Ramos (cell line): Measurements from ENCODE around the gene TSPEAR.
"Not testable (repeated sequence)": the region's sequence is repeated elsewhere in the genome, so short reads cannot be mapped to it uniquely, and the experiment has no call there.

ENCODE experiments used
- in situ Hi-C: fragments of 300-500 bp; cut with MboI; formaldehyde crosslinking; loops from one replicate; pipeline ENCODE4 v1.14.3; 2022; ENCODE audit warnings: low sequenced_read_pairs; ENCODE audit not compliant: unreplicated experiment

The TSPEAR gene

DNA sequence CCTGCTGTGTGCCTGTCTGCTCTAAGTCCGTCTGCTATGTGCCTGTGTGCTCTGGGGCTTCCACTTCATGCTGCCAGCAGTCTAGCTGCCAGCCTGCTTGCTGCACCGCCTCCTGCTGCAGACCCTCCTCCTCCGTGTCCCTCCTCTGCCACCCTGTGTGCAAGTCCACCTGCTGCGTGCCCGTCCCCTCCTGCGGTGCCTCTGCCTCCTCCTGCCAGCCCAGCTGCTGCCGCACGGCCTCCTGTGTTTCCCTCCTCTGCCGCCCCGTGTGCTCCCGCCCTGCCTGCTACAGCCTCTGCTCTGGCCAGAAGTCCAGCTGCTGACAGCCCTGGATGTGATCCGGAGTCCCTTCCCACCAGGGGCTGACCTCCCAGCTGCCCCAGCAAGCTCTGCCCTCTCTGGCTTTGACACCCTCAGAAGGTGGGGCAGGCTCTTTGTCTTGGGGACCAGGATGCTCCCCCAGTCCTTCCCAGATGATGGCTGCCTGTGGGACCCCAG is 73.5 kb downstream of the TSPEAR start:
- in situ Hi-C loops, result not testable (repeated sequence)

DNA sequence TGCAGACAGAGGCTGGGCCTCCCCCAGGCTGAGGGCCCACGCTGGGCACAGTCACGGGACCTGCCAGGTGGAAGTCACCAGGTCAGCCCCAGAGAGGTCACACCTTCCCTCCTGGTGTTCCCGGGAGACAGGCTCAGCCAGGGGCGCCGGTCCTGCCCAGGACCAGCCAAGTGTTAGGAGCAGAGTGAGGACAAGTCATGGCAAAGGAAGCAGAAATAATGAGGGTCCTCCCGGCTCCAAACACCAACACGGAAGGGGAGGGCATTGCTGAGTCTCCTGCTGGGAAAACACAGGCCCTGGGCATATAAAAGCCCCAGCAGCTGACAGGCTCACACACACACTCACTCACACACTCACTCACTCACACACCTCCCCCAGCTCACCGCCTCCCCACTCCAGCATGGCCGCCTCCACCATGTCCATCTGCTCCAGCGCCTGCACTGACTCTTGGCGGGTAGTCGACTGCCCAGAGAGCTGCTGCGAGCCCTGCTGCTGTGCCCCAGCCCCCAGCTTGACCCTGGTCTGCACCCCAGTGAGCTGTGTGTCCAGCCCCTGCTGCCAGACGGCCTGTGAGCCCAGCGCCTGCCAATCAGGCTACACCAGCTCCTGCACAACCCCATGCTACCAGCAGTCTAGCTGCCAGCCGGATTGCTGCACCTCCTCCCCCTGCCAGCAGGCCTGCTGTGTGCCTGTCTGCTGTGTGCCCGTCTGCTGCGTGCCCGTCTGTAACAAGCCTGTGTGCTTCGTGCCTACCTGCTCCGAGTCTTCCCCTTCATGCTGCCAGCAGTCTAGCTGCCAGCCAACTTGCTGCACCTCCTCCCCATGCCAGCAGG is 74.1 kb downstream of the TSPEAR start, which contains the start of gene KRTAP10-10:
KRTAP10-10 (plus strand) TSS at position 339 of the 833 bp plus-strand sequence; CDS start at position 401, 62 bp downstream.
- in situ Hi-C loops, result no loop called here

DNA sequence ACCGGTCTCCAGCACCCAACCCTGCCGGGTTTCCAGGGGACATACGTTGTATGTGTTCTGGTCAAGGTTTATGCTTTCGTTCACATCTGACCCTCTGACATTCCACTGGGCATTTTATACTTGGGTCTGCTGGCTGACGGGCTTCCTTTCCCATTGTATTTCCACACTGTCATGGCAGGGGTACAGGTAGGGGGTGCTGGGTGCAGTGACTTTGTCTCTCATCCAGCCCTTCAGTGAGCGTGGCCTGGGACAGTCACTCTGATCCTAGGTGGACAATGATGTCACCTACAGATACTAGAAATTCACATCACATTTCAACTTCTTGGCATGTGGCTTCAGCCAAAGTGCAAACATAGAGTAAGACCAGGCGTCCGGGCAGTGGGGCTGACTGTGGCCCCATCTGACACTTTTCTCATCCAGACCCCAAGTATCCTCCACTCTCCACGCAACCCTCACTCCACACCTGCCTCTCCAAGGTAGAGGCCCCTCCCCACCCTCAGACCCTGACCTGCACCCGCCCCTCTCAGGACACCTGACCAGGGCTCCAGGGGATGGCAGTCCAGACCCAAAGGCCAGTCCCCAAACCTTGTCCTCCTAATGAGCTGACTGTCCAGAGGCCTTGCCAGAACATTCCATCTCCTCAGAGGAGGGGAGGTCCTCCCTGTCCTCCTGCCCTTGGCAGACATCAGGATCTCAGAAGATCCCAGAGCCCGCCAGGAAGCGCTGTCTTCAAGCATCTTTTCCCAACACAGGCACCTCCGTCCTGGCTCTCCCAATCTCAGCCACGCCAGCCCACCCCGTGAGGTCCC is 75.0 kb downstream of the TSPEAR start:
- in situ Hi-C loops, result no loop called here

DNA sequence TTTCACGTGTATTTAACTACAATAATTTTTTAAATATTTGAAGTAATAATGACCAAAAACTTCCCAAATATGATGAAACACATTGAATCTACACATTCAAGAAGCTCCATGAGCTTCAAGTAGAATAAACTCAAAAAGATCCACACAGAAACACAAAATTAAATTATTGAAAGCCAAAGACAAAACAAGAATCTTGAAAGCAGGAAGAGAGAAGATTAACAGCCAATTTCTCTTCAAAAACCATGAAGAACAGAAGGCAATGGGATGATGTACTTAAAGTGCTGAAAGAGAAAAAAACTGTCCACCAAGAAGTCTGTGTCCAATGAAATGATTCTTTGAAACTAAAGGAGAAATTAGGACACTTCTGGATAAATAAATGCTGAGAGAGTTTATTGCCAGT is 79.3 kb downstream of the TSPEAR start:
- in situ Hi-C loops, result no loop called here

DNA sequence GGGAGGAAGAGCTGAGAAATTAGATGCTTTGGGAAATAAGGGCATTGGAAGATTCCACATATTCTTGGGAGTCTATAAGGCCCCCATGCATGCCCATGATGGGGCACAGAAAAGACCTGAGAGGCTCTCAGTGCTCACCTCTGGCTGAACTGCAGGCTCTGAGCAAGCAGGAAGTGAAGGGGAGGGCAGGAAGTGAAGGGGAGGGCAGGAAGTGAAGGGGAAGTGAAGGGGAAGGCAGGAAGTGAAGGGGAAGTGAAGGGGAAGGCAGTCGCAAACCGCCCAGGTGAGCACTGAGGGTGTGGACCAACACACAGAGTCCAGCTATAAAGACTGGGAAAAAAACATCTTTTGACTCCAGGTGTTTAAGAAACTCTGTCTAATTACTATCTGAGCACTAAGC is 80.9 kb downstream of the TSPEAR start:
- in situ Hi-C loops, result no loop called here

DNA sequence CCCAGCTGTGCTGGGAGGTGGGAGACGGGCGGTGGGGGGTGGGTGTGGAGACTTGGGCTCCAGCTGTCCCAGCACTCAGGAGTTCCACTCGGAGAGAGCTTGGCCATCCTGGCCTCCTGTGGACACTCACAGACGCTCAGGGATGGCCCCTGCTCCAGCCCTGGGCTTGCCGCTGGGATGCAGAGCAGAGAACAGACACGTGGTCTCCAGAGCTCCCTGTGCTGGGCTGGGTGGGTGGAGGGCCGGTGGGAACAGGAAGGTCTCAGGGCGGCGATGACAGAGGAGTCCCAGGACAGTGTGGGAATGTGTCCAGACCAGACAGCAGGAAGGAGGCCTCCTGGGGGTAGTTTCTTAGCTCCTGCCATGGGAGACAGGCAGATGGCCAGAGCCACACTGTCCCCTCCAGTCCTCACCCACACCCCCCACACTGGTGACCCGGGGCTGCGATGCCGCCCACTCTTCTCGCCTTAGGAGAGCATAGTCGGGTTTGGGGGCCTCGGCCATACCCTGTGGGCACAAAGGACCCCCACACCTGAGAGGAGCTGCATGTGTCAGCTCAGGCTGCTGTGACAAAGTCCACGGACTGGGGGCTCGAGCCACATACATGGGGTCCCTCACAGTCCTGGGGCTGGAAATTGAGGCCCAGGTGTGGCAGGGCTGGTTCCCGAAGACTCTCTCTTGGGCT is 82.5 kb downstream of the TSPEAR start:
- in situ Hi-C loops, result no loop called here

DNA sequence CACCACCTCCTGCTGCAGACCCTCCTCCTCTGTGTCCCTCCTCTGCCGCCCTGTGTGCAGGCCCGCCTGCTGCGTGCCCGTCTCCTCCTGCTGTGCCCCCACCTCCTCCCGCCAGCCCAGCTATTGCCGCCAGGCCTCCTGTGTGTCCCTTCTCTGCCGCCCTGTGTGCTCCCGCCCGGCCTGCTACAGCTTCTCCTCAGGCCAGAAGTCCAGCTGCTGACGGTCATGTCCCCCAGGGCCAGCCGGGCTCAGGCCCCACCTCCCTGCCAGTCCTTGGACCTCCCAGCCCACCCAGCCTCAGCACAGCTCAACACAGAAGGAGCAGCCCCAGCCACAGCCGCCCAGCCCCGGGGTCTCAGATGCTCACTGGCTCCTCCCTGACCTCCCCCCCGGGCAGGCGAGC is 83.5 kb downstream of the TSPEAR start:
- in situ Hi-C loops, result not testable (repeated sequence)

DNA sequence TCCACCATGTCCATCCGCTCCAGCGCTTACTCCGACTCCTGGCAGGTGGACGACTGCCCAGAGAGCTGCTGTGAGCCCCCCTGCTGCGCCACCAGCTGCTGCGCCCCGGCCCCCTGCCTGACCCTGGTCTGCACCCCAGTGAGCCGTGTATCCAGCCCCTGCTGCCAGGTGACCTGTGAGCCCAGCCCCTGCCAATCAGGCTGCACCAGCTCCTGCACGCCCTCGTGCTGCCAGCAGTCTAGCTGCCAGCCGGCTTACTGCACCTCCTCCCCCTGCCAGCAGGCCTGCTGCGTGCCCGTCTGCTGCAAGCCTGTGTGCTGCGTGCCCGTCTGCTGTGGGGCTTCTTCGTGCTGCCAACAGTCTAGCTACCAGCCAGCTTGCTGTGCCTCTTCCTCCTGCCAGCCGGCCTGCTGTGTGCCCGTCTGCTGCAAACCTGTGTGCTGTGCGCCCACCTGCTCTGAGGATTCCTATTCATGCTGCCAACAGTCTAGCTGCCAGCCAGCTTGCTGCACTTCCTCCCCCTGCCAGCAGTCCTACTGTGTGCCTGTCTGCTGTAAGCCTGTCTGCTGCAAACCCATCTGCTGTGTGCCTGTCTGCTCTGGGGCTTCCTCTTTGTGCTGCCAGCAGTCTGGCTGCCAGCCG is 84.1 kb downstream of the TSPEAR start:
- in situ Hi-C loops, result not testable (repeated sequence)

DNA sequence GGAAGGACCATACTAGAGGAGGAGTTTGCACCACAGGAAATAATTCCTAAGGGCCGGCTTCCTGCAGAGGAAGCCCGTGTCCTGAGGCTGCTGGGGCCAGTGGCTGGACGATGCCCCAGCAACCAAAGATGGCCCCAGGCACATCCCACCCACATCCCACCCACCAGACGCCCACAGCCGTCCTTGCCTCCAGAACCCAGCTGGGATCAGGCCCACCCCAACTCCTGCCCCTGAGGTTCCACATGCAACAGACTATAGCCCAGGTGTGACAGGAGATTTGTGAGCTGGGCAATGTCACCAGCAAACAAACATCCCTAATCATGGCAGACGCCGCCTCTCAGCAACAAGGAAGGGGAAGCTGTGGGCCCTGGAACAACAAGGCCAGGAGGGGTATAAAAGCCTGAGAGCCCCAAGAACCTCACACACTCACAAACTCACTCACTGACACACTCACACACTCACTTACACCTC is 84.7 kb downstream of the TSPEAR start, which contains the start of gene KRTAP10-9:
KRTAP10-9 (plus strand) TSS at position 421 of the 471 bp plus-strand sequence. CDS start 79 bp downstream, outside the sequence.
- in situ Hi-C loops, result no loop called here

DNA sequence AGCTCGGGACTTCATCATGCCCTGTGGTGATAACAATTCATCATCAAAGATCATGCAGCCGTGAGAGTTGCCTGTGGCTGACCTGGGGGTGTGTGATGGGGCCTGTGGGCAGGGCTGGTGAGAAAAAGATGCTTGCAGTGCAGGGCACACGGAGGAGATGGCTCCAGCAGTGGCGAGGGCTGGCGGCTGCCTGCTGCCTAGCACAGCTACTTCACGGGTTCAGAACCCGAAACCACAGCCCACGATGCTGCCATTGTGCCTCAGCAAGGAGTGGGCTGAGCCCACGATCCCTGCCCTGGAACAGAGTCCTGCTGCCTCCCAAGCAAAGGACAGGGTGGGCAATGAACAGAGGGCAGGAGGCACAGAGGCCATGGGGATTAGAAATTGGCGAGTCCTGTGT is 85.1 kb downstream of the TSPEAR start:
- in situ Hi-C loops, result no loop called here

DNA sequence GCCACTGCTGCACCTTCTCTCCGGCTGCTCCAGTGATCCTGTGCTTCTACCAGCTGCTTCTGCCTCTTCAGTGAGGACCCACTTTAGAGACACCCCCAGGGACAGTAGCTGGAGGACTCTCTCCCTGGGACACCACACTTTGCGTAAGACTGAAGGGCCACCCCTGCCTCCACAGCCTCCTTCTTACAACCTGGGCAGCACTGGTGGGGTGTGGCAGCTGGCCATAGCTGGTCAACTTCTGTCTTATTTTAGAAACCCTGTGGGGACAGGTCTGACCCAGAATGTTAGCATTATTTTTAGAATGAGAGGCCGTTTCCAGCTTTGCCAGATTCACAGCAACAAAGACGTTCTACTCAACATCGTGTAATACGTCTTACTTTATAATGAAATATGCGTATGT is 85.6 kb downstream of the TSPEAR start:
- in situ Hi-C loops, result no loop called here

DNA sequence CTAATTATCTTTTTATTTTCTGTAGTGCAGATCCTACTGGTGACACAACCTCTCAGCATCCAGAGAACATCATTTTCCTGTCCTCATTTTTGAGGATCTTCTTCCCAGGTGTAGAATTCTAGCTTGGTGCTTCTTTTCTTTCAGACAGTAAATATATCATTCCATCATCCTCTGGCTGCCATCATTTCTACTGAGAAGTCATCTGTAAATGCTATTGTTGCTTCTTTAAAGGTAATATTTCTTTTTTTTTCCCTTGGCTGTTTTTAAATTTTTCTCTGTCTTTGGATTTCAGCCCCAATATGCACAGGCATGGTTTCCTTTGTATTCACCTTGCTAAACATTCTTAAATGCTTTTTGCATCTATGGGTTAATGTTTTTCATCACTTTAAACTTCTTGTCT is 87.8 kb downstream of the TSPEAR start:
- in situ Hi-C loops, result no loop called here

DNA sequence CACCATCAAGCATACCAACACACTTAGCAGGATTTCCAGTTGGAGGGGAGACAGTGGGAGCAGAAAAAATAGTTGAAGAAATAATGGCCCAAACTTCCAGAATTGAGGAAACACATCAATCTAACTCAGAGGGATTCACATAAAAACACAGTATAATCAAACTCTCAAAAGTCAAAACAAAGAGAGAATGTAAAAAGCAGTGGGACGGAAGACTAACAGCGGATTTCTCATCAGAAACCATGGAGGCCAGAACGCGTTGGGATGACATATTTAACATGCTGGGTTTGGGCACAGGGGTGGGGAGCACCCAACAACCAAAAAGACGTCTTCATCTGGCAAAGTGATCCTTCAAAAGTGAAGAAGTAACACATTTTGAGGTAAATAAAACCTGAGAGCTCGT is 91.5 kb downstream of the TSPEAR start:
- in situ Hi-C loops, result no loop called here

DNA sequence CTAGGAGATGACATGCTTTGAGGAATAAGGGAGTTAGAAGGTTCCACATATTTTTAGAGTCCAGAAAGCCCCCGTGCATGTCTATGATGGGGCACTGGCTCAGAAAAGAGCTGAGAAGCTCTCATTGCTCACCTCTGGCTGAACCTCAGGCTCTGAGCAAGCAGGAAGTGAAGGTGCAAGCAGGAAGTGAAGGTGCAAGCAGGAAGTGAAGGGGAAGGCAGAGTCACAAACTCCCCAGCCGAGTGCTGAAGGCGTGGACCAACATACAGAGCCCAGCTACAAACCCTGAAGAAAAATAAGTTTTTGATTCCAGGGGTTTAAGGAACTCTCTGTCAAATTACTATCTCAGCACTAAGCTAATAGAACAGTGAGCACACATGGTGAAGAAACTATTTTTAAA is 92.5 kb downstream of the TSPEAR start:
- in situ Hi-C loops, result no loop called here

DNA sequence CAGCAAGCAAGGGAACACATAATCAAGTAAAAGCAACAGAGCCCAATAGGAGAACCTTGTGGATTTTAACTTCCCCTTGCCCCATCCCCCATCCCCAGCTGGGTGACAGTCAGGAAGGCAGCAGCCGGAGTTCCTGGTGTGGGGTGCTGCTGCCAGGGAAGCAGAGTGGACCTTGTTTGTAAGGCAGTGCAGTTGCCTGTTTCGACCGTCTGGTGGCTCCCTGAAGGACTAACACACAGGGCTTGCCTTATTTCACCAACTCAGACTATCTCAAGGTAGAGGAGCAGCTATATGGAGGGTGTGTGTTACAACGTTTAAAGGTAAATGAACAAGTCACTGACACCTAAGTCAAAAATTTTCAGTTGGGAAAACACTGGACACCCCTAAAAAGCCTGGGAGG is 92.9 kb downstream of the TSPEAR start:
- in situ Hi-C loops, result no loop called here

DNA sequence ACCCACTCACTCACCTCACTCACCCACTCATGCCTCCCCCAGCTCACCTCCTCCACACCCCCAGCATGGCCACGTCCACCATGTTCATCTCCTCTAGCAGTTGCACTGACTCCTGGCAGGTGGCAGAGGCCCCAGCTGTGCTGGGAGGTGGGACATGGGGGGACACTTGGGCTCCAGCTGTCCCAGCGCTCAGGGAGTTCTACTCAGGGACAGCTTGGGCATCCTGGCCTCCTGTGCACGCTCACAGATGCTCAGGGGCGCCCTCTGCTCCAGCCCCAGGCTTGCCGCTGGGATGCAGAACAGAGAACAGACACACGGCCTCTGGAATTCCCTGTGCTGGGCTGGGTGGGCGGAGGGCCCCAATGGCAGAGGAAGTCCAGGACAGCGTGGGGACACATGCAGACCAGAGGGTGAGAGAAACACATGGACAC is 94.3 kb downstream of the TSPEAR start:
- in situ Hi-C loops, result no loop called here

DNA sequence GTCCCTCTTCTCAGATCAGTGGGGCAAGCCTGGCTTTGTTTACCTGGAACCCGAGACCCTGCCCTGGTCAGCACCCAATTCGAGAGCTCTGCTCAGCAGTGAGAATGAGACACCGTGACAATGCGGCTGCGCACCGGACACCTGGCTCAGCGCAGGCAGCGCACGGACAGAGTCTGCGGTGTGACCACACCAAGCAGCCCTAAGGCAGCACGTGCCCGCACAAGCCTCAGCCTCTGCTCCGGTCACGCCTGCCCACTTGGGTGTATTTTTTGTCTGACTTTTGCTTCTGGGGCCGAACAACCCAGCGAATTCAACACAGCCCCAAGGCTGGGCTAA is 94.8 kb downstream of the TSPEAR start:
- in situ Hi-C loops, result no loop called here

DNA sequence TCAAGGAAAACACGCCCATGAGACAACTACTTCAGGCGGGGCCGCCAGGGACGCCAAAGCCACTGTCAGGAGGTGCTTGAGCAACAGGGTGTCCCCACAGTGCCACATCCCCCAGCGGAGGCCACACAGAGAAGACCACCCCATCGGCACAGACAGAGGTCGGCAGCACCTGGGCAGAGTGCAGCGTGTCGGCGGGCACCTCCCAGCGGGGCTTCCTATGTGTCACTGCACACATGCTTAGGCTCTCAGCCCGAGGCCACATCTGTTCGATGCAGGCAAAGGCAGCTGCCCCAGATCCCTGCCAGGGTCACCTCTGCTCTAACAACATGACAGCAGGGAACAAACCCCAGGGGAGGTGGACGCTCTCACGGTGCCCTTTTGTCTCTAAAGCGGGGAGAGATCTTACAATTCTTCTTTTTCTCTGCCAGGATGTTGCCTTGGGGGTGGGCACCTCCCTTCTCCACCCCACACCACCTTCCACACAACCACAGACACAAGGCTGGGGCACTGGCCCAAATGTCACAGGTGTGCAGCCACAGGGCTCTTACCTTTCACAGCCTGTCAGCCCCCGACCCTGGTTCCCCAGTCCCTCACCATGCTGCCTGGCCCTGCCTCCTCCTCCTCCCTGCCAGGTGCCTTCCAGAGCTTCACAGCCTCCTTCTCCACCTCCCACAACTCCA is 95.3 kb downstream of the TSPEAR start:
- in situ Hi-C loops, result no loop called here

DNA sequence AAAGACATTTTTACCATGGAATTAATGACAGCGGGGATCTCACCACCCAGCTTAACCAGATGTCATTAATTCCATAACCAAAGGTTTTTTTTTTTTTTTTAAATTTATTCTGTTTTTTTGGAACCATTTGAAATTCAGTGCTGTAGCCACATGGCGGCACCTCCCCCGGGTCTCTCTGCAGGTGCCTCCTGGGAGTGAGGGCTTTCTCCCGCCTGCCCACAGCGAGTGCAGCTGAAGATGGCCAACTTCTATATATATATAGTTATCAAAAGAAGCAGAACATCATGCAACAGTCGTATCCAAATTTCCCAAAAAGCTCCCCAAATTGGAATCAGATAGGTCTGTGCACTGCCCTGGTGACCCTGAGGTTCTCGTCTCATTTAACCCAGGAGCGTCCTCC is 95.9 kb downstream of the TSPEAR start:
- in situ Hi-C loops, result no loop called here
